Stimulated activated CD8-positive, alpha-beta memory T cell treated with anti-CD3 and anti-CD28 coated beads, Interleukin-7, amount 100 ng/mL, for 4 hours (primary cell): ENCODE measurements around the gene SGCE.
"Not testable (repeated sequence)": the region's sequence is repeated elsewhere in the genome, so short reads cannot be mapped to it uniquely, and the experiment has no call there.

ENCODE experiments used
- DNase-seq, 2 donors: peaks; one replicate each; pipeline ENCODE4 v3.0.0-alpha.2; 2020; ENCODE audit warnings: low read depth in 2 of 2

SGCE gene, protein sequence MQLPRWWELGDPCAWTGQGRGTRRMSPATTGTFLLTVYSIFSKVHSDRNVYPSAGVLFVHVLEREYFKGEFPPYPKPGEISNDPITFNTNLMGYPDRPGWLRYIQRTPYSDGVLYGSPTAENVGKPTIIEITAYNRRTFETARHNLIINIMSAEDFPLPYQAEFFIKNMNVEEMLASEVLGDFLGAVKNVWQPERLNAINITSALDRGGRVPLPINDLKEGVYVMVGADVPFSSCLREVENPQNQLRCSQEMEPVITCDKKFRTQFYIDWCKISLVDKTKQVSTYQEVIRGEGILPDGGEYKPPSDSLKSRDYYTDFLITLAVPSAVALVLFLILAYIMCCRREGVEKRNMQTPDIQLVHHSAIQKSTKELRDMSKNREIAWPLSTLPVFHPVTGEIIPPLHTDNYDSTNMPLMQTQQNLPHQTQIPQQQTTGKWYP

GRCh38 chr7:94655848-94656657 lies at the start of gene SGCE:
Gene SGCE, minus strand, starts transcription at chr7:94656133. Its CDS starts 35 bp downstream, at chr7:94656098.
- peak in 1 of 2 donors; percentile 20 for DNase-seq

GRCh38 chr7:94705155-94706021 lies 49.5 kb upstream of the SGCE start:
- not testable (repeated sequence) for DNase-seq

DNA sequence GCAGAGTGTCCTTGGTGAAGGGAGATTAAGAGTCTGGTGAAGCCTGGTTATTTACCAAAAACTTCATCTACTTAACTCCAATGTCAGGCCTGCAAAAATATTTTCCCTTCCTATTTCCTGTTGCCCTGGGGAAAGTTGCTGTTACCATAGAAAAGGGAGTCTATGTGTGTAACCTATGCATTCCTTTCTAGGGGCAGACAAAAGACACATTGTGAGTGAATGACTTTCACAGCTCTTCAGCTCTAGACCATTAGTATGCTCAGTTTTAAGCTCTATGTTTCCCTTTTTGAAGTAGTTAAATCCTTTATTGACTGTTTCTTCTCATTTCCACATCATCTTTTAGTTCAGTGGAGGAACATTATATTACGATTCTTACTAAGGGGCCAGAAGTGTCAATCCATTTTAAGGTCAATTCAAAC lies 45.6 kb upstream of the SGCE start:
- DNase-seq = no peak

DNA sequence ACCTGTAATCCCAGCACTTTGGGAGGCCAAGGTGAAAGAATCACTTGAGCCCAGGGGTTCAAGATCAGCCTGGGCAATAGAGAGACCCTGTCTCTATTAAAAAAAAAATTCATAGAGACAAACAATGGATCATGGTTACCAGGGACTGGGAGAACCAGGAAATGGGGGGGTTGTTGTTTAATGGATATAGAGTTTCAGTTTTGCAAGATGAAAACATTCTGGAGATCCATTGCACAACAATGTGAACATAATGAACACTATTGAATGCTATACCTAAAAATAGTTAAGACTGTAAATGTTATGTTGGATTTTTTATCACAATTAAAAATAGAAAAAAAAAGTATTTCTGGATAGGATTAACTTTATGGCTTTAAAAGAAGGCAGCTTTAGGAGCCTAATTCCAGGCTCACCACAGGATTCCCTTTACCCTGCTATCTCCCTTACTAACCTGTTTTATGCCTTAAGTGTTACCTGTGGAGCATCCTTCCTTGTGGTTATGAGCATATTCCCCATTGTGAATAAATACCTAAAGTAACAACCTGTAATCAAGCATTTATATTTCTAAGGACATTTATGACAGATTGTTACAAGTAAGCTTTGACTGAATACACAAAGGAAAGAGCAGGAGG lies 45.1 kb upstream of the SGCE start:
- no peak for DNase-seq

DNA sequence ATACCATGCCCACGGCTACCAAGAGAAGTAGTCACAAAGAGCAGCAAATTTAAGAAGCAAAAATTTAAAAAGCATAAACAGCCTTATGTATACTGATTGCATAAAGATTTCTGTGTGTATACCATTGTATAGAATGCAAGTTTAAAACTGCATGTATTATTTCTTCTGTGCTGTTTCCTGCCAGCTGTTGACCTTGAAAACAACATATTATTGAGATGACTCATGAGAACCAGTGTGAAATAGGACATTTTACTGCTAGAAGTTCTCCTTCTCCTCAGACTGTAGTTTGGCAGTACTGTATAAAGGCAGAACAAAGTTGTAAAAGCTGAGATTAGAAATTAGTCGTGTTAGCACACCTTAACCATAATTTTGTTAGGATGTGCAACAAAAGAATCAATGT lies 42.3 kb upstream of the SGCE start:
- DNase-seq = no peak

DNA sequence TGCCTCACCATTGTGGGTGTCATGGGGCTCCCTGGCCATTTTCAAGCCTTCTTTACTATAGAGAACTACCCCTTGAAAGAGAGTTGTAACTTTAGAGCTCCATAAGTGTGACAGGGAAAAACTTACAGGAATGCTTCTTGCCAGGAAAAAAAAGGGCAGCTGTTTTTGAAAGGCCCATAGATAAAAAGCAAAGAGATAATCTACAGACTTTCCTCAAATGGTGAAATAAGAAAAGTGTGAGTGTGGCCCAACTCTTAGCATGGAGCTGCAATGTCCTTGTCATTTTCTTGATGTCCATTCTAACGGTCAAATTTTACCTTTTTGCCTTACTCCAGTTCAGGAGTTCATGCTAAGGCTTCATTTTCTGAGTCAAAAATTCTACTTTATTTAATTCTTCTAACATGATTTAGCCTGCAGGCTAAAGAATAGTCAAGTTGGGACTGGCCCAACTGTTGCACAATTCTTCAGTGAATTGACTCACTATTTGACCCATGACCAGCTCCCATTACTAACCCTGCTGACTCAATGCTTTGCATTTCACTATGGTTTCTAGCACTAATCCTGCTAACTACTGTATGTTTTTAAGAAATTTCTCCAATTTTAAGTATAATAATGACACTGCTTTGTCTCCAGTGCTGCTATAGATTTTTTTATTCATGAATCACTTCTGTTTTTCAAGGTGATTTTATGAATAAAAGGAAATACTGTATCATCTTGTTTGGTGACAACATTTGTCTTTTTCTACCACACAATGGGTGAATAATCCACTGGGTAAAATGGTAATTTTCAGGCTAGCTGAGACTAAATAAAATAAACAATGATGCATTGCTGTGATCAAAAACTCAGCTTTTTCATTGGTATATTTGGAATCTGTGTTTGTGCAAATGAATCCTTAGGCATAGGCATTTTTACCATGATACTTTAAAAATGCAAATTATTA lies 41.4 kb upstream of the SGCE start:
- DNase-seq = no peak

DNA sequence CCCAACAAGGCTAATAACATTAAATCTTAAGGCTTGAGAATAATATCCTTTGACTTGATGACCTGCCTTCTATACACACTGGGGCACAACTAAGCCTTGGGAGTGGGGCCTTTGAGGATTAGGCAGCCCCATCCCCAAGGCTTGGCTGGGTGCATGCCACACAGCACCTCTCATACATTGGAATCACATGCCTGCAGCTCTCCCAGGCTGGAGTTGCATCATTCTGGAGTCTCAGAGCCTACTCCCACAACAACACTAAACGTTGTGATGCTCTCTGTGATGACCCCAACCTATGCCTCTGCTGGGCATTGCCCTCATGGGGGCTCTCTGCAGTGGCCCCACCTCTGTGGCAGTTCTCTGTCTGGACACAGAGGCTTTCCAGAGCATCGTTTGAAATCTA lies 31.9 kb upstream of the SGCE start:
- no peak for DNase-seq

GRCh38 chr7:94687076-94687475 lies 31.1 kb upstream of the SGCE start:
- DNase-seq = no peak

- DNase-seq = no peak
Measured at GRCh38 chr7:94683066-94683465, 27.1 kb upstream of the SGCE start.

DNA sequence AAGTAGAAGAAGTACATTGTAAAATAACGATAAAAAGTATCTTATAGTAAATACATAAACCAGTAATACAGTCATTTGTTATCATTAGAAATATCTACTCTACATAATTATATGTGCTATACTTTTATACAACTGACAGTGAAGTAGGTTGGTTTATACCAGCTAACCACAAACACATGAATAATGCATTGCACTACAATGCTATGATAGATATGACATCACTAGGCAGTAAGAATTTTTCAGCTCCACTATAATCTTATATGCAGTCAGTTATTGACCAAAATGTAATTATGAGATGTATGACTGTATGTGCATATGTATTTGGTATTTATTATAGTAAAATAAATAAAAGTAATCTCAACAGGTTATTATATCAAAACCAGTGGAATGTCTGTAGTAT lies 23.4 kb upstream of the SGCE start:
- DNase-seq = no peak

DNA sequence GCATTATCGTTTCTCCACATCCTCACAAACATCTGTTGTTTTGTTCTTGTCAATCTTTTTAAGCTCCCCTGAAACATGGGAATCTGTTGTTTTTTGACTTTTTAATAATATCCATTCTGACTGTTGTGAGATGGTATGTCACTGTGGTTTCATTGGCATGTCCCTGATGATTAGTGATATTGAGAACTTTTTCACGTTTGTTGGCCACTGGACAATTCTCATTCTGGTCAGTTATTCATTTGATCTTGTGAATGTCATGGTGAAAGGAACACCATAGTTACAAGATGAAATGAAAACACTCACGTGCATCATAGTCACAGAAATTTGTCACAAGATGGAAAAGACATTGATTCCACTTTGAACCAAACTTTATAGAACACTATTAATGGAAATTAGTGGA lies 20.5 kb upstream of the SGCE start:
- DNase-seq = no peak

GRCh38 chr7:94675356-94675755 lies 19.4 kb upstream of the SGCE start:
- DNase-seq = no peak

GRCh38 chr7:94671444-94672235 lies 15.7 kb upstream of the SGCE start:
- no peak for DNase-seq

GRCh38 chr7:94669773-94670495 lies 14.0 kb upstream of the SGCE start:
- DNase-seq = no peak

GRCh38 chr7:94666879-94667587 lies 11.1 kb upstream of the SGCE start:
- no peak for DNase-seq

- DNase-seq = no peak
Measured at GRCh38 chr7:94665426-94665825, 9.5 kb upstream of the SGCE start.

DNA sequence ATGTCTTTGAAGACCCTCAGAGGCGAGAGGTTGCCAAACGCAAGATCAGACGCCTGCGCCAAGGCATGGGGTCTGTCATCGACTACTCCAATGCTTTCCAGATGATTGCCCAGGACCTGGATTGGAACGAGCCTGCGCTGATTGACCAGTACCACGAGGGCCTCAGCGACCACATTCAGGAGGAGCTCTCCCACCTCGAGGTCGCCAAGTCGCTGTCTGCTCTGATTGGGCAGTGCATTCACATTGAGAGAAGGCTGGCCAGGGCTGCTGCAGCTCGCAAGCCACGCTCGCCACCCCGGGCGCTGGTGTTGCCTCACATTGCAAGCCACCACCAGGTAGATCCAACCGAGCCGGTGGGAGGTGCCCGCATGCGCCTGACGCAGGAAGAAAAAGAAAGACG lies 8.1 kb upstream of the SGCE start:
- no peak for DNase-seq

- DNase-seq = no peak
Measured at GRCh38 chr7:94662548-94662947, 6.6 kb upstream of the SGCE start.
